IMR-90 (cell line): ENCODE measurements around the gene RALA. TPM values are rescaled to one million over a fixed set of nuclear protein-coding genes. Genes with fewer than 3 reads are reported as not detected.
"Not testable (repeated sequence)": the region's sequence is repeated elsewhere in the genome, so short reads cannot be mapped to it uniquely, and the experiment has no call there.

Source experiments
- ATAC-seq: fragments of 200-7000 bp; cut with Tn5 transposase; 2 replicates; pipeline ENCODE4 v1.9.1; 2020; ENCODE audit warnings: low read depth, mild to moderate bottlenecking, moderate library complexity
- BruUV-seq: library from RNA; stranded (reverse); fragments of 400-500 nt; replicated peaks from 2 replicates; lab custom pipeline; 2021; lab: Mats Ljungman, UMichigan
- CTCF ChIA-PET: fragments of 300-600 bp; formaldehyde crosslinking; extraction: SDS; loops from one replicate; lab custom pipeline; 2021; ENCODE audit warnings: antibody characterized with exemption; lab: Yijun Ruan, JAX
- POLR2A ChIA-PET: fragments of 300-600 bp; sonication (Branson Sonifier 250); formaldehyde crosslinking; loops from one replicate; lab custom pipeline; 2022; ENCODE audit warnings: antibody characterized with exemption; ENCODE audit not compliant: unreplicated experiment; lab: Charles Lee
- DNase-seq: peaks from one replicate; pipeline ENCODE4 v3.0.0; 2013
- H2AFZ ChIP-seq: replicated peaks from 2 replicates; pipeline ENCODE3; 2013; ENCODE audit warnings: low read length, mild to moderate bottlenecking; ENCODE audit not compliant: poor library complexity
- H2AK5ac ChIP-seq: 2 replicates; pipeline ENCODE4 v1.6.1; 2013; ENCODE audit warnings: low read depth, low read length, inconsistent platforms
- H2AK9ac ChIP-seq: replicated peaks from 2 replicates; pipeline ENCODE3; 2013; ENCODE audit warnings: mild to moderate bottlenecking, low read depth, low read length, moderate library complexity; ENCODE audit not compliant: poor library complexity
- H2BK120ac ChIP-seq: 2 replicates; pipeline ENCODE4 v1.6.1; 2013; ENCODE audit warnings: low read depth, low read length, inconsistent platforms
- H2BK15ac ChIP-seq: 3 replicates; pipeline ENCODE4 v1.6.1; 2013; ENCODE audit warnings: low read depth, low read length, inconsistent platforms
- H2BK20ac ChIP-seq: 2 replicates; pipeline ENCODE4 v1.6.1; 2013; ENCODE audit warnings: low read depth, mild to moderate bottlenecking, inconsistent platforms, low read length, moderate library complexity
- H2BK5ac ChIP-seq: 2 replicates; pipeline ENCODE4 v1.6.1; 2013; ENCODE audit warnings: mild to moderate bottlenecking, low read depth, low read length, inconsistent platforms; ENCODE audit not compliant: poor library complexity, severe bottlenecking
- H3K14ac ChIP-seq: replicated peaks from 2 replicates; pipeline ENCODE4 v1.6.1; 2013; ENCODE audit warnings: low read depth, low read length, inconsistent platforms
- H3K18ac ChIP-seq: 2 replicates; pipeline ENCODE4 v1.6.1; 2013; ENCODE audit warnings: low read depth, low read length, control low read depth
- H3K23ac ChIP-seq: 2 replicates; pipeline ENCODE4 v1.6.1; 2013; ENCODE audit warnings: low read depth, low read length, inconsistent platforms
- H3K27ac ChIP-seq: 2 replicates; pipeline ENCODE4 v1.5.1; 2013; ENCODE audit warnings: mild to moderate bottlenecking, control low read depth, low read length; ENCODE audit not compliant: insufficient read depth
- H3K27me3 ChIP-seq: 2 replicates; pipeline ENCODE4 v1.6.1; 2013; ENCODE audit warnings: low read length; ENCODE audit not compliant: control insufficient read depth, insufficient read depth
- H3K36me3 ChIP-seq: 2 replicates; pipeline ENCODE4 v1.6.1; 2013; ENCODE audit warnings: low read length, mixed read lengths; ENCODE audit not compliant: control insufficient read depth, insufficient read depth
- H3K4ac ChIP-seq: 2 replicates; pipeline ENCODE4 v1.6.1; 2013; ENCODE audit warnings: low read depth, low read length, inconsistent platforms
- H3K4me1 ChIP-seq: 2 replicates; pipeline ENCODE4 v1.6.1; 2013; ENCODE audit warnings: low read length, mixed read lengths; ENCODE audit not compliant: control insufficient read depth, insufficient read depth
- H3K4me2 ChIP-seq: 2 replicates; pipeline ENCODE4 v1.6.1; 2013; ENCODE audit warnings: low read depth, mild to moderate bottlenecking, control low read depth, low read length, moderate library complexity
- H3K4me3 ChIP-seq: 2 replicates; pipeline ENCODE4 v1.5.1; 2013; ENCODE audit warnings: low read depth, mild to moderate bottlenecking, control low read depth, low read length, moderate library complexity; ENCODE audit not compliant: insufficient read depth
- H3K56ac ChIP-seq: 2 replicates; pipeline ENCODE4 v1.6.1; 2013; ENCODE audit warnings: low read length, inconsistent platforms; ENCODE audit not compliant: insufficient read depth; ENCODE audit errors: extremely low read depth
- H3K79me1 ChIP-seq, 2 experiments: 2 replicates each; pipeline ENCODE4 v1.6.1; 2013; ENCODE audit warnings: low read length in 2 of 2, inconsistent platforms in 1 of 2, low read depth in 1 of 2
- H3K9ac ChIP-seq: 2 replicates; pipeline ENCODE4 v1.6.1; 2013; ENCODE audit warnings: low read depth, low read length, control low read depth
- H3K9me1 ChIP-seq: 2 replicates; pipeline ENCODE4 v1.6.1; 2013; ENCODE audit warnings: low read length, inconsistent platforms; ENCODE audit not compliant: insufficient read depth
- H3K9me3 ChIP-seq: 2 replicates; pipeline ENCODE4 v1.6.1; 2013; ENCODE audit warnings: low read length; ENCODE audit not compliant: control insufficient read depth, insufficient read depth
- H4K20me1 ChIP-seq: 2 replicates; pipeline ENCODE4 v1.6.1; 2013; ENCODE audit warnings: low read length, inconsistent platforms; ENCODE audit not compliant: insufficient read depth
- H4K5ac ChIP-seq: 2 replicates; pipeline ENCODE4 v1.6.1; 2013; ENCODE audit warnings: mild to moderate bottlenecking, low read depth, low read length, control low read depth
- H4K8ac ChIP-seq, 2 experiments: 2 replicates each; pipeline ENCODE4 v1.6.1; 2013; ENCODE audit warnings: low read depth in 2 of 2, low read length in 2 of 2, control low read depth in 1 of 2, inconsistent platforms in 1 of 2
- H4K91ac ChIP-seq: 2 replicates; pipeline ENCODE4 v1.6.1; 2013; ENCODE audit warnings: low read depth, low read length, inconsistent platforms; ENCODE audit not compliant: insufficient read depth
- WGBS, 2 experiments: methylation state at CpG; one replicate each; pipeline versions ENCODE4 v1.1.5 to v1.1.7; 2013; ENCODE audit warnings: missing lambda C conversion rate in 2 of 2; ENCODE audit not compliant: insufficient read length in 1 of 2; ENCODE audit errors: extremely low coverage in 2 of 2; 5-methylcytosine and 5-hydroxymethylcytosine counted together
- dilution Hi-C: fragments of 300-500 bp; cut with HindIII; formaldehyde crosslinking; loops from one replicate; pipeline ENCODE4 v1.14.3; 2018; ENCODE audit warnings: low sequenced_read_pairs; ENCODE audit not compliant: unreplicated experiment
- in situ Hi-C: fragments of 300-500 bp; cut with MboI; formaldehyde crosslinking; loops from 3 replicates; pipeline ENCODE4 v1.14.3; 2019; ENCODE audit warnings: low sequenced_read_pairs, inconsistent platforms, mixed read lengths
- intact Hi-C: fragments of 100-400 bp; cut with micrococcal nuclease; formaldehyde crosslinking; loops from 2 replicates; pipeline ENCODE4 v1.10.0; 2022
- polyA plus RNA-seq, 3 experiments: library from polyadenylated mRNA; depleted of rRNA; stranded (reverse); fragments of >200 nt; gene quantifications; 2 replicates each; pipeline ENCODE4 v1.2.3, GENCODE V29; 2012; ENCODE audit warnings: low replicate concordance in 1 of 3
- total RNA-seq: library from RNA; depleted of rRNA; stranded (reverse); fragments of >200 nt; gene quantifications from 2 replicates; pipeline ENCODE4 v1.2.3, GENCODE V29; 2012

Gene RALA
- total and polyA plus RNA-seq, 2 of the 4 experiments (the other 2 are of a cell fraction), result 7.7 to 20.5 TPM

DNA sequence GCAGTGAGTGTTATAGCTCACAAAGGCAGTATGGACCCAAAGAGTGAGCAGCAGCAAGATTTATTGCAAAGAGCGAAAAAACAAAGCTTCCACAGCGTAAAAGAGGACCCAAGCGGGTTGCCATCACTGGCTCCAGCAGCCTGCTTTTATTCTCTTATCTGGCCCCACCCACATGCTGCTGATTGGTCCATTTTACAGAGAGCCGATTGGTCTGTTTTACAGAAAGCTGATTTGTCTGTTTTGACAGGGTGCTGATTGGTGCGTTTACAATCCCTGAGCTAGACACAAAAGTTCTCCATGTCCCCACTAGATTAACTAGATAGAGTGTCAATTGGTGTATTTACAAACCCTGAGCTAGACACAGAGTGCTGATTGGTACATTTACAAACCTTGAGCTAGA lies 129.9 kb downstream of the RALA start:
- H3K79me1 ChIP-seq, result peaks cover 10 to 53% of the 10 kb centered on the region in 2 experiments; a peak in 3 of 4 replicates
- POLR2A ChIA-PET, H3K27ac ChIP-seq, dilution Hi-C loops, H3K14ac ChIP-seq, H3K27me3 ChIP-seq, H3K4me3 ChIP-seq, in situ Hi-C loops, H4K8ac ChIP-seq, H3K9me3 ChIP-seq, H4K91ac ChIP-seq, H2BK120ac ChIP-seq, intact Hi-C loops, H3K4me2 ChIP-seq, ATAC-seq, H3K9ac ChIP-seq, H3K23ac ChIP-seq, H2BK5ac ChIP-seq, DNase-seq, H2BK15ac ChIP-seq, H4K20me1 ChIP-seq, H2AK9ac ChIP-seq, H3K18ac ChIP-seq, H3K4ac ChIP-seq, H2BK20ac ChIP-seq, H3K56ac ChIP-seq, H4K5ac ChIP-seq, H2AFZ ChIP-seq, BruUV-seq, CTCF ChIA-PET, H3K36me3 ChIP-seq: not testable (repeated sequence)
- H3K4me1 ChIP-seq, result peaks cover 17% of the 10 kb centered on the region
- H2AK5ac ChIP-seq, result peak overlapping the region; percentile 32; the same call in 1 of the 2 replicates
- peaks cover 18% of the 10 kb centered on the region for H3K9me1 ChIP-seq
- no CpG with 5 or more reads among the region's 5 CpGs for WGBS, 2 experiments
